K562 (cell line): ENCODE results near the gene DDX5. TPM values are rescaled to one million over a fixed set of nuclear protein-coding genes. Genes with fewer than 3 reads are reported as not detected.

Experiments
- CBFA2T3 ChIP-seq: fragments of 450-650 bp; IDR thresholded peaks from 2 replicates; pipeline ENCODE4 v1.6.1; 2017
- CREB3 ChIP-seq: fragments of 450-650 bp; conservative IDR thresholded peaks from 2 replicates; pipeline ENCODE4 v1.6.1; 2016; ENCODE audit warnings: missing genetic modification characterization, low read depth, mild to moderate bottlenecking, missing compliant biosample characterization, moderate library complexity
- ELK3 ChIP-seq: fragments of 450-650 bp; formaldehyde crosslinking; IDR thresholded peaks from 2 replicates; pipeline ENCODE4 v1.4.0; 2020; ENCODE audit warnings: mild to moderate bottlenecking
- FOSL1 ChIP-seq: fragments of 200-800 bp; sonication (Bioruptor generic); conservative IDR thresholded peaks from 2 replicates; pipeline ENCODE4 v1.6.1; 2016; ENCODE audit warnings: missing genetic modification characterization, missing compliant biosample characterization
- HOXB6 ChIP-seq: fragments of 250-450 bp; sonication (Bioruptor Pico); IDR thresholded peaks from 2 replicates; pipeline ENCODE4 v1.5.1; 2022; ENCODE audit warnings: mild to moderate bottlenecking, borderline replicate concordance
- JUN ChIP-seq, 2 experiments: sonication (generic) in 1 of 2; formaldehyde crosslinking in 1 of 2; IDR thresholded peaks; 2 replicates each; pipeline versions ENCODE4 v1.6.1 to v1.8.0; 2012 to 2022; ENCODE audit warnings: borderline replicate concordance in 2 of 2, mild to moderate bottlenecking in 2 of 2, improper control_type of control experiment in 1 of 2, low read depth in 1 of 2, low read length in 1 of 2, missing genetic modification reagents in 1 of 2
- KLF10 ChIP-seq: fragments of 250-450 bp; sonication (Bioruptor Pico); IDR thresholded peaks from 2 replicates; pipeline ENCODE4 v1.6.1; 2021; ENCODE audit warnings: matching md5 sums
- MTA1 ChIP-seq: fragments of 450-650 bp; IDR thresholded peaks from 2 replicates; pipeline ENCODE4 v1.6.1; 2017; ENCODE audit warnings: borderline replicate concordance
- NCOA4 ChIP-seq: fragments of 450-650 bp; IDR thresholded peaks from 2 replicates; pipeline ENCODE4 v1.6.1; 2018; ENCODE audit warnings: mild to moderate bottlenecking; ENCODE audit not compliant: partially characterized antibody
- NR2C1 ChIP-seq, 2 experiments: fragments of 450-650 bp; IDR thresholded peaks; 2 replicates each; pipeline ENCODE4 v1.6.1; 2017; ENCODE audit warnings: mild to moderate bottlenecking in 2 of 2, antibody characterized with exemption in 1 of 2, inconsistent platforms in 1 of 2, missing compliant biosample characterization in 1 of 2, missing genetic modification characterization in 1 of 2
- POLR2B ChIP-seq: fragments of 450-650 bp; IDR thresholded peaks from 2 replicates; pipeline ENCODE4 v1.6.1; 2018; ENCODE audit warnings: low read depth; ENCODE audit not compliant: partially characterized antibody
- RAD51 ChIP-seq: fragments of 450-650 bp; IDR thresholded peaks from 2 replicates; pipeline ENCODE4 v1.7.1; 2016; ENCODE audit warnings: low read depth, mild to moderate bottlenecking, borderline replicate concordance
- RBM17 ChIP-seq: fragments of 200-400 bp; formaldehyde crosslinking; IDR thresholded peaks from 2 replicates; pipeline ENCODE4 v1.6.1; 2017; ENCODE audit warnings: low read depth, mild to moderate bottlenecking, low read length, borderline replicate concordance
- RFX5 ChIP-seq: IDR thresholded peaks from 2 replicates; pipeline ENCODE4 v1.6.1; 2011; ENCODE audit warnings: low read depth, mild to moderate bottlenecking, improper control_type of control experiment, low read length
- SMARCA4 ChIP-seq: fragments of 450-650 bp; IDR thresholded peaks from 2 replicates; pipeline ENCODE4 v1.6.1; 2016
- ZNF444 ChIP-seq: fragments of 250-450 bp; sonication (Bioruptor Pico); IDR thresholded peaks from 2 replicates; pipeline ENCODE4 v1.4.0; 2020; ENCODE audit warnings: mild to moderate bottlenecking, moderate library complexity
- polyA plus RNA-seq, 8 experiments: library from polyadenylated mRNA; depleted of rRNA in 4 of 8; stranded (reverse) in 5 of 8; unstranded in 3 of 8; fragments of >200 nt; fragmentation: Nextera tagmentation in 2 of 8; fragmentation: Illumina TruSeq in 1 of 8; extraction: Ambion mirVana in 2 of 8; extraction: Trizol in 1 of 8; gene quantifications; 2 replicates each; pipeline versions ENCODE4 v1.2.1 to v1.2.3, GENCODE V29; 2011 to 2014; ENCODE audit warnings: inconsistent platforms in 1 of 8, missing spikeins in 1 of 8
- total RNA-seq, 7 experiments: library from RNA; depleted of rRNA in 6 of 7; stranded (reverse); fragments of >200 nt in 6 of 7; fragmentation: Illumina TruSeq in 2 of 7; extraction: Trizol in 2 of 7; gene quantifications; 2 replicates each; pipeline versions ENCODE4 v1.2.1 to v1.2.3, GENCODE V29; 2011 to 2021; ENCODE audit warnings: low replicate concordance in 1 of 7
- TF ChIP-seq, protein P1 (sequence below): fragments of 250-450 bp; sonication (Bioruptor Pico); IDR thresholded peaks from 2 replicates; pipeline ENCODE4 v1.5.1; 2021; ENCODE audit warnings: mild to moderate bottlenecking
- TF ChIP-seq, protein P2 (sequence below): sonication (generic); formaldehyde crosslinking; IDR thresholded peaks from 2 replicates; pipeline ENCODE4 v1.8.0; 2022; ENCODE audit warnings: missing genetic modification reagents, mild to moderate bottlenecking, moderate library complexity, borderline replicate concordance
- TF ChIP-seq, protein P3 (sequence below): fragments of 450-650 bp; formaldehyde crosslinking; IDR thresholded peaks from 2 replicates; pipeline ENCODE4 v1.4.0; 2020; ENCODE audit warnings: mild to moderate bottlenecking, moderate library complexity

DDX5 gene
- total and polyA plus RNA-seq, 9 of the 15 experiments (the other 6 are each of a cell fraction or from before 2014, with no cell fraction given), result 306 to 1,639 (median 604) TPM

DNA sequence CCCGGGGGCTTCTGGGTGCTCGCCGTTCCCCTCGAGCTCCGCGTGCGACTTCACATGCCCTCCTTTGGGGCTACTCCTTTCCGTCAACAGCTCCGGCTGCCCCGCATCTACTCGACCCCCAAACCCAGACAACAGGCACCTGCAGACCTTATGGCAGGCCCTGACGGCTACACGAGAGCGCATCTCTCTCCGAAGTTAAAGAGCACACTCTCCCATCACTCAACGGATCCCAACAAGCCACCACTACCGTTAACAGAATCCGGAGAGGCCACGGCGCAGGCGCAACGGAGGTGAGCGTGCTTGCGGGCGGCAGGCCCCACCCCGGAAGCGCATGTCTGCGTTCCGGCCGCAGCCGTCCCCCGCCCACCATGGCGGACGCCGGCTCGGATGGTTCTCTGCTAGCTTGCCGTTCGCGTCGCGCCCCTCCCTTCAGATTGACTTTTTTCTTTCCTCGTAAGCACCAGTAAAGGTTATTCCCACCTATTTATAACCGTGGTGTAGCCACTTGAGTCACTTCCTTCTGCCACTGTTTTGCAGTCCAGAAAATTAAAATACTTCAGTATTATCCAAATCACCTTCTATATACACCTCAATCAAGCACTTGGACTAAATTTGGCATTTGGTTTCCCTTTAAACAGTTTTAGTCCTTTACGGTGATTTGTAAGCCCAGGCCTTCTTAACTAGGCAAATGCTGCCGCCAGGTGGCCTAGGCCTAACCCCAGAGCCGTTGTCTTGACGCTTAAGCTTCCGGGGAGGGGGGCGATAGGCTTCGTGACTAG, 9.1 kb downstream of the DDX5 start, which contains the start of gene POLG2 (continued):
- no peak; the same call in 1 of the 2 replicates for TF ChIP-seq NR2C1 (IDR thresholded peaks at IDR 0.05)
- peak; percentile 41 for TF ChIP-seq NR2C1 (tag; IDR thresholded peaks at IDR 0.05)
- TF ChIP-seq MTA1, result no peak
- TF ChIP-seq HOXB6 (CRISPR knock-in tag), result peak; percentile 43; the same call in 1 of the 2 replicates
- no peak for TF ChIP-seq JUN (IDR thresholded peaks at IDR 0.05; ENCODE audit: borderline replicate concordance, low read depth, low read length)
- TF ChIP-seq JUN (CRISPR knock-in tag; IDR thresholded peaks at IDR 0.05; ENCODE audit: borderline replicate concordance), result peak; percentile 61; the same call in 1 of the 2 replicates
- peak; percentile 52; the same call in 1 of the 2 replicates for TF ChIP-seq ZNF444
- no peak for TF ChIP-seq CREB3 (tag)
- no peak for TF ChIP-seq CBFA2T3
- TF ChIP-seq ELK3 (CRISPR knock-in tag), result 0 out of 2 replicates have a peak, but pooled peaks have one; percentile 36
- no peak for TF ChIP-seq RBM17
- peak; percentile 6; the same call in 1 of the 2 replicates for TF ChIP-seq RAD51
- TF ChIP-seq, protein P1, sequence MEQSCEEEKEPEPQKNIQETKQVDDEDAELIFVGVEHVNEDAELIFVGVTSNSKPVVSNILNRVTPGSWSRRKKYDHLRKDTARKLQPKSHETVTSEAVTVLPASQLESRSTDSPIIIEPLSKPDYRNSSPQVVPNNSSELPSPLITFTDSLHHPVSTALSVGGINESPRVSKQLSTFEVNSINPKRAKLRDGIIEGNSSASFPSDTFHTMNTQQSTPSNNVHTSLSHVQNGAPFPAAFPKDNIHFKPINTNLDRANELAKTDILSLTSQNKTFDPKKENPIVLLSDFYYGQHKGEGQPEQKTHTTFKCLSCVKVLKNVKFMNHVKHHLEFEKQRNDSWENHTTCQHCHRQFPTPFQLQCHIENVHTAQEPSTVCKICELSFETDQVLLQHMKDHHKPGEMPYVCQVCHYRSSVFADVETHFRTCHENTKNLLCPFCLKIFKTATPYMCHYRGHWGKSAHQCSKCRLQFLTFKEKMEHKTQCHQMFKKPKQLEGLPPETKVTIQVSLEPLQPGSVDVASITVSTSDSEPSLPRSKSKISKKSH, result no peak
- no peak for TF ChIP-seq RFX5
- TF ChIP-seq KLF10 (CRISPR knock-in tag), result no peak
- TF ChIP-seq FOSL1 (tag), result 0 out of 2 replicates have a peak, but pooled peaks have one; percentile 10
- no peak for TF ChIP-seq NCOA4
- TF ChIP-seq, protein P2, sequence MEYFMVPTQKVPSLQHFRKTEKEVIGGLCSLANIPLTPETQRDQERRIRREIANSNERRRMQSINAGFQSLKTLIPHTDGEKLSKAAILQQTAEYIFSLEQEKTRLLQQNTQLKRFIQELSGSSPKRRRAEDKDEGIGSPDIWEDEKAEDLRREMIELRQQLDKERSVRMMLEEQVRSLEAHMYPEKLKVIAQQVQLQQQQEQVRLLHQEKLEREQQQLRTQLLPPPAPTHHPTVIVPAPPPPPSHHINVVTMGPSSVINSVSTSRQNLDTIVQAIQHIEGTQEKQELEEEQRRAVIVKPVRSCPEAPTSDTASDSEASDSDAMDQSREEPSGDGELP (CRISPR knock-in tag), result peak; percentile 73
- peak; percentile 43; the same call in 1 of the 2 replicates for TF ChIP-seq SMARCA4
- TF ChIP-seq, protein P3, sequence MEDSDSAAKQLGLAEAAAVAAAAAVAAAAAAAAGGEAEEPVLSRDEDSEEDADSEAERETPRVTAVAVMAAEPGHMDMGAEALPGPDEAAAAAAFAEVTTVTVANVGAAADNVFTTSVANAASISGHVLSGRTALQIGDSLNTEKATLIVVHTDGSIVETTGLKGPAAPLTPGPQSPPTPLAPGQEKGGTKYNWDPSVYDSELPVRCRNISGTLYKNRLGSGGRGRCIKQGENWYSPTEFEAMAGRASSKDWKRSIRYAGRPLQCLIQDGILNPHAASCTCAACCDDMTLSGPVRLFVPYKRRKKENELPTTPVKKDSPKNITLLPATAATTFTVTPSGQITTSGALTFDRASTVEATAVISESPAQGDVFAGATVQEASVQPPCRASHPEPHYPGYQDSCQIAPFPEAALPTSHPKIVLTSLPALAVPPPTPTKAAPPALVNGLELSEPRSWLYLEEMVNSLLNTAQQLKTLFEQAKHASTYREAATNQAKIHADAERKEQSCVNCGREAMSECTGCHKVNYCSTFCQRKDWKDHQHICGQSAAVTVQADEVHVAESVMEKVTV (CRISPR knock-in tag), result peak; percentile 77
- peak; percentile 95 for TF ChIP-seq POLR2B
